PC-9 (cell line): ENCODE results near the gene UGT1A5. TPM values are rescaled to one million over a fixed set of nuclear protein-coding genes. Genes with fewer than 3 reads are reported as not detected.
"Not testable (repeated sequence)": the region's sequence is repeated elsewhere in the genome, so short reads cannot be mapped to it uniquely, and the experiment has no call there.

ENCODE experiments used
- BruUV-seq: library from RNA; stranded (reverse); fragments of 400-500 nt; replicated peaks from 2 replicates; lab custom pipeline; 2021; lab: Mats Ljungman, UMichigan
- CTCF ChIA-PET: fragments of 300-600 bp; sonication (Branson Sonifier 250); formaldehyde crosslinking; loops from one replicate; lab custom pipeline; 2022; ENCODE audit warnings: antibody characterized with exemption; lab: Charles Lee
- POLR2A ChIA-PET: fragments of 300-600 bp; sonication (Branson Sonifier 250); formaldehyde crosslinking; loops from one replicate; lab custom pipeline; 2022; ENCODE audit warnings: antibody characterized with exemption; ENCODE audit not compliant: unreplicated experiment; lab: Charles Lee
- DNase-seq, 2 experiments: peaks; one replicate each; pipeline versions ENCODE4 v3.0.0 to v3.0.0-alpha.2; 2015 to 2022; ENCODE audit warnings: mixed read lengths in 1 of 2
- H2AFZ ChIP-seq: fragments of 200-600 bp; sonication (generic); 2 replicates; pipeline ENCODE4 v1.8.1; 2017; ENCODE audit warnings: antibody characterized with exemption
- H3F3A ChIP-seq: fragments of 200-600 bp; sonication (generic); 2 replicates; pipeline ENCODE4 v1.8.1; 2017; ENCODE audit warnings: antibody characterized with exemption, mild to moderate bottlenecking, low read depth; ENCODE audit not compliant: insufficient read depth
- H3K27ac ChIP-seq: fragments of 200-600 bp; sonication (generic); 2 replicates; pipeline ENCODE4 v1.6.1; 2016; ENCODE audit warnings: mixed run types
- H3K27me3 ChIP-seq: fragments of 200-600 bp; sonication (generic); 2 replicates; pipeline ENCODE4 v1.6.1; 2016; ENCODE audit warnings: low read depth, mixed run types; ENCODE audit not compliant: insufficient read depth
- H3K36me3 ChIP-seq: fragments of 200-600 bp; sonication (generic); 2 replicates; pipeline ENCODE4 v1.6.1; 2016; ENCODE audit warnings: low read depth, mixed run types
- H3K4me1 ChIP-seq: fragments of 200-600 bp; sonication (generic); replicated peaks from 2 replicates; pipeline ENCODE4 v1.6.1; 2016; ENCODE audit warnings: mixed run types; ENCODE audit not compliant: insufficient read depth
- H3K4me2 ChIP-seq: fragments of 200-600 bp; sonication (generic); 2 replicates; pipeline ENCODE4 v1.6.1; 2017; ENCODE audit warnings: mixed run types
- H3K4me3 ChIP-seq: fragments of 200-600 bp; sonication (generic); 2 replicates; pipeline ENCODE4 v1.6.1; 2016; ENCODE audit warnings: mixed run types
- H3K79me2 ChIP-seq: fragments of 200-600 bp; sonication (generic); 2 replicates; pipeline ENCODE4 v1.6.1; 2017; ENCODE audit warnings: low read depth, mixed run types
- H3K9me2 ChIP-seq: fragments of 200-600 bp; sonication (generic); 2 replicates; pipeline ENCODE4 v1.8.1; 2017; ENCODE audit warnings: mild to moderate bottlenecking; ENCODE audit not compliant: insufficient read depth
- H3K9me3 ChIP-seq: fragments of 200-600 bp; sonication (generic); 2 replicates; pipeline ENCODE4 v1.8.1; 2016; ENCODE audit warnings: low read depth; ENCODE audit not compliant: insufficient read depth
- H4K20me1 ChIP-seq: fragments of 200-600 bp; sonication (generic); 2 replicates; pipeline ENCODE4 v1.8.1; 2017; ENCODE audit not compliant: insufficient read depth
- EZH2 ChIP-seq: fragments of 200-600 bp; sonication (generic); IDR thresholded peaks from 2 replicates; pipeline ENCODE4 v1.8.0; 2017; ENCODE audit warnings: antibody characterized with exemption, low read depth
- intact Hi-C: fragments of 100-400 bp; cut with micrococcal nuclease; formaldehyde crosslinking; loops from one replicate; pipeline ENCODE4 v1.10.0; 2022; ENCODE audit not compliant: unreplicated experiment
- total RNA-seq: library from RNA; stranded (reverse); gene quantifications from 2 replicates; pipeline ENCODE4 v1.2.3, GENCODE V29; 2021
- TF ChIP-seq, protein P1 (sequence below): fragments of 200-600 bp; sonication (generic); conservative IDR thresholded peaks from 2 replicates; pipeline ENCODE4 v1.6.1; 2017; ENCODE audit warnings: mixed run types, antibody characterized with exemption, mild to moderate bottlenecking, moderate library complexity

The UGT1A5 gene
- total RNA-seq, 1 experiment from 2014 or later, result 71.3 TPM

DNA sequence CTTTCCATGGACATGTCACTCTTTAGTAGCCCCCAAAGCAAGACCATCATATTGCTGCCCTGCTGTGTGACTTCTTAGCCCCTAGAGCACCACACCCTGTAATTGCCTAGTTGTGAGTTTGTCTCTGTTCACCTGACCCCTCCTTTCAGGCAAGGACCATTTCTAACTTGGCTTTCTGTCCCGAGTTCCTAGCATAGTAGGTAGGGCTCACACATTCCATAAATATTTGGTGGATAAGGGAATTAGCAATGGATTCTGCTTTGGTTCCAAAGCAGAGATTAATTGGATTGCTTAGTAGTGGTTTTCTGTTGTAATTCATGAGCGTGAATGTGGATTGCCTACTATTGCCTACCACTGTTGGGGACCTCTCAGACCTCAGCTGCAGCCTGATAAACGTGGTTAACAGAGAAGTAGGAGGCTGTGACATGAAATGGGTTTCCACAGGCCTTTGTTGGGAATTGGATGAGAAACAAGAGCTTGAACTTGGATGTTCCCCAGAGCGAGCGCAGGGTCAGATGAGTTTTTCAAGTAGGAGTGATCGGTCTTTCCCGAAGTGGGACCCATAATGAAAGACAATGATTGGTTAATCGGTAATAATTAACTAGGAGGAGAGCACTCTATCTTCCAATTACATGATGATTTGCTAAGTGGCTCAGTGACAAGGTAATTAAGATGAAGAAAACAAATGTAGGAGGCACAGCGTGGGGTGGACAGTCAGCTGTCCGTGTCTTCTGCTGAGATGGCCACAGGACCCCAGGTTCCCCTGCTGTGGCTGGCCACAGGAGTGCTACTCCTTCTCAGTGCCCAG lies 34.0 kb downstream of the UGT1A5 start:
- Histone ChIP-seq H3K36me3 (peaks cover 84% of the 10 kb centered on the region), H3K27me3 (no peaks in the 10 kb centered on the region), H3K79me2 (peaks cover 95% of the 10 kb centered on the region), H3K9me2 (no peaks in the 10 kb centered on the region), H3K27ac (no peak overlapping the region), H3K4me3 (no peak overlapping the region), H3K9me3 (peaks cover 9% of the 10 kb centered on the region), H3K4me2 (no peak overlapping the region), H4K20me1 (peaks cover 13% of the 10 kb centered on the region), H2AFZ (no peak overlapping the region), H3F3A (peaks cover 45% of the 10 kb centered on the region), H3K4me1 (no peaks in the 10 kb centered on the region)
- ChIA-PET POLR2A (interaction anchor here (0.7 kb wide), 1 partner anchor 50 kb away, joined by 11 read pairs; no protein-coding TSS in a partner anchor), CTCF (no interaction called here)
- no TSS peak for BruUV-seq
- intact Hi-C loops, result no loop called here
- DNase-seq, result peak in 1 of 2 experiments; percentile 23
- no peak for TF ChIP-seq EZH2
- TF ChIP-seq, protein P1, sequence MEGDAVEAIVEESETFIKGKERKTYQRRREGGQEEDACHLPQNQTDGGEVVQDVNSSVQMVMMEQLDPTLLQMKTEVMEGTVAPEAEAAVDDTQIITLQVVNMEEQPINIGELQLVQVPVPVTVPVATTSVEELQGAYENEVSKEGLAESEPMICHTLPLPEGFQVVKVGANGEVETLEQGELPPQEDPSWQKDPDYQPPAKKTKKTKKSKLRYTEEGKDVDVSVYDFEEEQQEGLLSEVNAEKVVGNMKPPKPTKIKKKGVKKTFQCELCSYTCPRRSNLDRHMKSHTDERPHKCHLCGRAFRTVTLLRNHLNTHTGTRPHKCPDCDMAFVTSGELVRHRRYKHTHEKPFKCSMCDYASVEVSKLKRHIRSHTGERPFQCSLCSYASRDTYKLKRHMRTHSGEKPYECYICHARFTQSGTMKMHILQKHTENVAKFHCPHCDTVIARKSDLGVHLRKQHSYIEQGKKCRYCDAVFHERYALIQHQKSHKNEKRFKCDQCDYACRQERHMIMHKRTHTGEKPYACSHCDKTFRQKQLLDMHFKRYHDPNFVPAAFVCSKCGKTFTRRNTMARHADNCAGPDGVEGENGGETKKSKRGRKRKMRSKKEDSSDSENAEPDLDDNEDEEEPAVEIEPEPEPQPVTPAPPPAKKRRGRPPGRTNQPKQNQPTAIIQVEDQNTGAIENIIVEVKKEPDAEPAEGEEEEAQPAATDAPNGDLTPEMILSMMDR, result no peak

DNA sequence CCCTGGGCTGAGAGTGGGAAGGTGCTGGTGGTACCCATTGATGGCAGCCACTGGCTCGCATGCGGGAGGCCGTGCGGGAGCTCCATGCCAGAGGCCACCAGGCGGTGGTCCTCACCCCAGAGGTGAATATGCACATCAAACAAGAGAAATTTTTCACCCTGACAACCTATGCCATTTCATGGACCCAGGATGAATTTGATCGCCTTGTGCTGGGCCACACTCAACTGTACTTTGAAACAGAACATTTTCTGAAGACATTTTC lies 34.5 kb downstream of the UGT1A5 start:
- Histone ChIP-seq H3K79me2 (peaks cover 95% of the 10 kb centered on the region), H3K27ac (no peak overlapping the region), H3K9me2 (no peaks in the 10 kb centered on the region), H3K4me3 (no peak overlapping the region), H2AFZ (no peak overlapping the region), H3K4me2 (no peak overlapping the region), H3K9me3 (peaks cover 9% of the 10 kb centered on the region), H4K20me1 (peaks cover 13% of the 10 kb centered on the region), H3F3A (peaks cover 48% of the 10 kb centered on the region), H3K27me3 (no peaks in the 10 kb centered on the region), H3K4me1 (no peaks in the 10 kb centered on the region), H3K36me3 (peaks cover 79% of the 10 kb centered on the region)
- intact Hi-C loops, result no loop called here
- CTCF ChIA-PET, result no interaction called here
- no TSS peak for BruUV-seq
- no peak for TF ChIP-seq EZH2
- TF ChIP-seq, protein P1, result no peak
- POLR2A ChIA-PET, result interaction anchor here (0.7 kb wide), 1 partner anchor 51 kb away, joined by 11 read pairs; no protein-coding TSS in a partner anchor
- no peak for DNase-seq

DNA sequence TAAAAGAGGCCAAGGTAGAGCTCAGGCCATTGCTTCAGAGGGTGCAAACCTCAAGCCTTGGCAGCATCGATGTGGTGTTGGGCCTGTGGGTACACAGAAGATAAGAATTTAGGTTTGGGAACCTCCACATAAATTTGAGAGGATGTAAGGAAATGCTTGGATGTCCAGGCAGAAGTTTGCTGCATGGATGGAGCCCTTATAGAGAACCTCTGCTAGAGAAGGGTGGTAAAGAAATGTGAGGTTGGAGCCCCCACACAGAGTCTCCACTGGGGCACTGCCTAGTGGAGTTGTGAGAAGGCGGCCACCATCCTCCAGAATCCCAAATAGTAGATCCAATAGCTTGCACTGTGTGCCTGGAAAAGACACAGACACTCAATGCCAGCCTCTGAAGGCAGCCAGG lies 38.0 kb downstream of the UGT1A5 start:
- peaks cover 31% of the 10 kb centered on the region for H4K20me1 ChIP-seq
- peaks cover 98% of the 10 kb centered on the region for H3K79me2 ChIP-seq
- H2AFZ ChIP-seq, H3K4me3 ChIP-seq, H3K9me3 ChIP-seq, DNase-seq, POLR2A ChIA-PET, H3K27me3 ChIP-seq, H3K4me2 ChIP-seq, BruUV-seq, H3K9me2 ChIP-seq, H3K27ac ChIP-seq, CTCF ChIA-PET, H3K4me1 ChIP-seq, intact Hi-C loops: not testable (repeated sequence)
- peaks cover 51% of the 10 kb centered on the region for H3F3A ChIP-seq
- peaks cover 83% of the 10 kb centered on the region for H3K36me3 ChIP-seq

DNA sequence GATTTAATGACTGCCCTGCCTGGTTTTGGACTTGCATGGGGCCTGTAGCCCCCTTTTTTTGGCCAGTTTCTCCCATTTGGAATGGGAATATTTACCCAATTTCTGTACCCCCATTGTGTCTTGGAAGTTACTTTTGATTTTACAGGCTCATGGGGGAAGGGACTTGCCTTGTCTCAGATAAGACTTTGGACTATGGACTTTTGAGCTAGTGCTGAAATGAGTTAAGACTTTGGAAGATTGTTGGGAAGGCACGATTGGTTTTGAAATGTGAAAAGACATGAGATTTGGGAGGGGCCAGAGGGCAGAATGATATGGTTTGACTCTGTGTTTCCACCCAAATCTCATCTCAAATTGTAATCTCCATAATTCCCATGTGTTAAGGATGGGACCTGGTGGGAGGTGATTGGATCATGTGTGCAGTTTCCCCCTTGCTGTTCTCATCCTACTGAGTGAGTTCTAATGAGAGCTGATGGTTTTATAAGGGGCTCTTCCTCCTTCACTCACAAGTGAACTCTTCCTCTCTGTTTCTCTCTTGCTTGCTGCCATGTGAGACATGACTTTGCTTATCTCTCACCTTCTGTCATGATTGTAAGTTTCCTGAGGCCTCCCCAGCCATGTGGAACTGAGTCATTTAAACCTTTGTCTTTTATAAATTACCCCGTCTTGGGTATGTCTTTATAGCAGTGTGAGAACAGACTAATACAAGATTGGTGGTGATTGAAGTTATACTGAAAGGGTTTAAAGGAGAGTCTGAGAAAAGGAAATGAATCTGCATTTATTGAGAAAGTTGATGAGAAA lies 38.7 kb downstream of the UGT1A5 start:
- CTCF ChIA-PET, intact Hi-C loops, H3K9me3 ChIP-seq, BruUV-seq, H3K4me1 ChIP-seq, H3K4me3 ChIP-seq, H3K4me2 ChIP-seq, H3K27me3 ChIP-seq, H3K9me2 ChIP-seq, H2AFZ ChIP-seq: not testable (repeated sequence)
- POLR2A ChIA-PET, result interaction anchor here (0.6 to 0.8 kb wide), 2 partner anchors 9 to 155 kb away, joined by 4 to 7 read pairs; no protein-coding TSS in a partner anchor
- DNase-seq, result peak in 1 of 2 experiments; percentile 25
- H3F3A ChIP-seq, result peaks cover 53% of the 10 kb centered on the region
- H3K79me2 ChIP-seq, result peaks cover 98% of the 10 kb centered on the region
- 0 out of 2 replicates have a peak overlapping the region, but pooled peaks have one; percentile 3 for H3K27ac ChIP-seq
- peaks cover 31% of the 10 kb centered on the region for H4K20me1 ChIP-seq
- peaks cover 86% of the 10 kb centered on the region for H3K36me3 ChIP-seq
